HUES48 (cell line): ENCODE measurements around the gene POLD4.

Source experiments
- H3K27ac ChIP-seq: one replicate; pipeline ENCODE4 v1.7.0; 2013; ENCODE audit warnings: low read depth, low read length, inconsistent platforms
- H3K27me3 ChIP-seq: 2 replicates; pipeline ENCODE4 v1.6.1; 2013; ENCODE audit warnings: mild to moderate bottlenecking, low read length; ENCODE audit not compliant: control insufficient read depth, insufficient read depth
- H3K36me3 ChIP-seq: 2 replicates; pipeline ENCODE4 v1.6.1; 2013; ENCODE audit warnings: low read length; ENCODE audit not compliant: control insufficient read depth, insufficient read depth
- H3K4me1 ChIP-seq: 2 replicates; pipeline ENCODE4 v1.6.1; 2013; ENCODE audit warnings: mild to moderate bottlenecking, low read length; ENCODE audit not compliant: control insufficient read depth, insufficient read depth
- H3K4me3 ChIP-seq: 2 replicates; pipeline ENCODE4 v1.5.1; 2013; ENCODE audit warnings: mild to moderate bottlenecking, low read depth, low read length
- H3K9ac ChIP-seq: 2 replicates; pipeline ENCODE4 v1.6.1; 2013; ENCODE audit warnings: mild to moderate bottlenecking, low read depth, low read length, moderate library complexity
- H3K9me3 ChIP-seq: 2 replicates; pipeline ENCODE4 v1.6.1; 2013; ENCODE audit warnings: low read length; ENCODE audit not compliant: control insufficient read depth, insufficient read depth

Gene POLD4

DNA sequence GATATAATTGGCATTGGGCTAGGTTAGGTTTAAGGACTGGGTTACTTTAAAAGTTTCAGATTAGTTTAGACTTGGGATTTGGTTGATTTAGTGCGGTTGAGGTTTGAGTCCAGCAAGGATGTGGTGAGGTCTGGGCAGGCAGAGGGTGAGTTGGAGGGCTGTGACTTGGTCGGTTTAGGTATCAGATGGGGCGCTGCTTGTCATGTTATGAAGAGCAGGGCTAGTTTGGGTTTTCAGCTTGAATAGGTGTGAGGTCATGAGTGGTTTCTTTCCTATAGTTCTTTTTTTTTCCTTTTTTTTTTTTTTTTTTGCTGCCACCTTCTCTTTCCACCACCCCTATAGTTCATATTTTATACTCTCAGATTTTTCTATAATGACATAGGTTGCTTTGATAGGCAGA is 15.3 kb upstream of the POLD4 start:
- H3K4me3 ChIP-seq, result no peak overlapping the region
- H3K27ac ChIP-seq, result no peak overlapping the region
- no peak overlapping the region for H3K9ac ChIP-seq
- no peaks in the 10 kb centered on the region for H3K36me3 ChIP-seq
- no peaks in the 10 kb centered on the region for H3K9me3 ChIP-seq
- H3K27me3 ChIP-seq, result peaks cover 34% of the 10 kb centered on the region
- H3K4me1 ChIP-seq, result peaks cover 25% of the 10 kb centered on the region

DNA sequence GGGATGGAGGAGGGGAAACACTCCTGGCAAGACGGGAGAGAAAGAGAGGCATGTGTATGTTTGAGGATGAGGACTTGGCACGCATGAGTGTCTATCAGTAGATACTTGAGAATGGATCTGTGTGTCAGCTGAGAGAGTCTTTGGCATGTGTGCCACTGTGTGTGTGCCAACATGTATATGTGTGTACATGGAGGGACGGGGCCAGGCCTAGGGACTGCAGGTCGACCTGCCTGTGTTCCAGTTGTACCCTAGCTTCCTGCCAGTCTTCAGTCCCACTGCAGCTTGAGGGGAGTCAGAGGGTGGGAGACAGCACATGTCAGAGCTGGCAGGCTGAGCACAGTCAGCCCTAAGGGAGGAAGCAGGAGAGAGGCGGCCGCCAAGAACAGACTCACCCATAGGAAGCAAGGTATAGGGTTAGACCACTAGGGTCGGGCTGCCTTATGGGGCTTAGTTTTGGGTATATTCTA is 14.4 kb upstream of the POLD4 start:
- no peak overlapping the region for H3K9ac ChIP-seq

DNA sequence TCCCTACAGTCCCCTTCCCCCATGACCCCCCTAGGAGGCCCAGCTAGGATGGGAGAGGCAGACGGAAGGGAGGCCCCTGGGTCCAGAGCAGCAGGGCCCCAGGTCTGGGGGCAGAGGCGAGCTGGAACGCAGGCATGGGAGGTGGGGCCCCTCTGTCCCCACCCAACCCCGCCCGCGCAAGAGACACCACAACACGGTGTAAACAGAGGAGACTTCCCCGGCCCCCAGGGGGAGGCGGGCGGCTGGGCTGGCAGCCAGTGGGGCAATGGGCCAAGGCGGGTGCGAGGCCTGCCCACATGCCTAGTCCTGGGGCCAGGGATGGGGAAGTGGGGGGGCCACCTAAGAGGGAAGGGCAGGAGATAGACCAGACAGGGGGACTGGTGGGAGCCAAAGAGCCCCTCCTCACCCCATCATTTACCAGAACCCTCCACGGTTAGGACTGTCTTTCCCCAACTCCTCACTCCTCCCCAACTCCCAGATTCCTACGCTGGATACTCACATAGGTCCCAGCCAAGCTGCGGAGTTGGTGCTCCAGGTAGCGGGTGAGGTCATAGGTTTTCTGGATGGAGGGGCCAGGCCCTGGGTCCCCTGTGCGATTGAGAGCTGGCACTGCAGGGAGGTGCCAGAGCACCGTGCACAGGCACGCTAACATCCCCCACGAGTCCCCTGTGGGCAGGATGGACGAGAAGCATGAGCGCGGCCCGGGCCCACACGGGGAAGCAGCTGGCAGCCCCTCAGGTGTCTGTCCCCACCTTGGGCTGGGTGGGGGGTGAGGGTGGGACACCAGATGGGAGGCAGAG is 13.8 kb upstream of the POLD4 start:
- Histone ChIP-seq H3K27ac (no peak overlapping the region), H3K4me1 (peaks cover 24% of the 10 kb centered on the region), H3K9ac (no peak overlapping the region), H3K9me3 (no peaks in the 10 kb centered on the region), H3K4me3 (no peak overlapping the region), H3K27me3 (peaks cover 32% of the 10 kb centered on the region), H3K36me3 (no peaks in the 10 kb centered on the region)

More for the DNA sequence above, 14.4 kb upstream of the POLD4 start:
- H3K36me3 ChIP-seq, result no peaks in the 10 kb centered on the region
- no peak overlapping the region for H3K4me3 ChIP-seq
- H3K4me1 ChIP-seq, result peaks cover 25% of the 10 kb centered on the region
- H3K27ac ChIP-seq, result no peak overlapping the region
- H3K9me3 ChIP-seq, result no peaks in the 10 kb centered on the region
- H3K27me3 ChIP-seq, result peaks cover 34% of the 10 kb centered on the region

GRCh38 chr11:67366546-67366945 is 13.2 kb upstream of the POLD4 start:
- Histone ChIP-seq H3K4me1 (peaks cover 18% of the 10 kb centered on the region), H3K9ac (no peak overlapping the region), H3K4me3 (no peak overlapping the region), H3K9me3 (no peaks in the 10 kb centered on the region), H3K27ac (no peak overlapping the region), H3K27me3 (peaks cover 26% of the 10 kb centered on the region), H3K36me3 (no peaks in the 10 kb centered on the region)

DNA sequence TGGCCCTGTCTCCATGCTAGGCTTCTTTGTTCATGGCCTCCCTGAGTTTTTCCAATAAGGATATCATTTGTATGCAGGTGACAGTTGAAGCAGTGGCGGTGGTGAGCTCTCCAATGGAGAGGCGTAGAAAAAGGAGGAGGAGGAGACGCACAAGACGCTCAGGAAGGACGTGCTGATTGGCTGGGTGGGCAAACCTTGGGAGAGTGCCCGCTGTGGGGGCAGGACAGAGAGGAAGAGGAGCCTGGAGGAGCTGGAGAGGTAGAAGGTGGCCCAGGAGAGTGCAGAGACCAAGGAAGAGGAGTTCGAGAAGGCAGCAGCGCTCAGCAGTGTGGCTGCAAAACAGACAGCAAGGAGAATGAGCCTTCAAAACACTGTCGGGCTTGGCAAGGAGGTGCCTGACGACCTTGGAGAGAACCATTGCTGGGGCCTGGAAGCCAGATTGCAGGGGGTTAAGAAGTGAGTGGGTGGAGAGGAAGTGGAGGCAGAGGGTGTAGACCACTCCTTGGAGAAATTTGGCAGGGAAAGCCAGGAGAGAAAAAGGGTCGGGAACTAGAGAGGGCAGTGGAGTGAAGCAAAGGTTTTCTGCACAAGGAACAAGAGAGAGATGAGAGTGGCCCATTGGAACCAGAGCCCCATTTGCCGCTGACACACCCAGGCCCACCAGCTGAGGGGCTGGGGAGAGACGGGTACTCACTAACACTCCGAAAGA is 12.5 kb upstream of the POLD4 start:
- no peak overlapping the region for H3K27ac ChIP-seq
- no peak overlapping the region for H3K9ac ChIP-seq
- H3K9me3 ChIP-seq, result no peaks in the 10 kb centered on the region
- H3K4me1 ChIP-seq, result peaks cover 12% of the 10 kb centered on the region
- H3K27me3 ChIP-seq, result peaks cover 20% of the 10 kb centered on the region
- no peak overlapping the region for H3K4me3 ChIP-seq
- no peaks in the 10 kb centered on the region for H3K36me3 ChIP-seq

- Histone ChIP-seq H3K9me3 (no peaks in the 10 kb centered on the region), H3K36me3 (no peaks in the 10 kb centered on the region), H3K4me1 (peaks cover 6% of the 10 kb centered on the region), H3K9ac (no peak overlapping the region), H3K27me3 (peaks cover 18% of the 10 kb centered on the region), H3K4me3 (no peak overlapping the region), H3K27ac (no peak overlapping the region)
Observed at GRCh38 chr11:67364783-67365722, 11.7 kb upstream of the POLD4 start.

DNA sequence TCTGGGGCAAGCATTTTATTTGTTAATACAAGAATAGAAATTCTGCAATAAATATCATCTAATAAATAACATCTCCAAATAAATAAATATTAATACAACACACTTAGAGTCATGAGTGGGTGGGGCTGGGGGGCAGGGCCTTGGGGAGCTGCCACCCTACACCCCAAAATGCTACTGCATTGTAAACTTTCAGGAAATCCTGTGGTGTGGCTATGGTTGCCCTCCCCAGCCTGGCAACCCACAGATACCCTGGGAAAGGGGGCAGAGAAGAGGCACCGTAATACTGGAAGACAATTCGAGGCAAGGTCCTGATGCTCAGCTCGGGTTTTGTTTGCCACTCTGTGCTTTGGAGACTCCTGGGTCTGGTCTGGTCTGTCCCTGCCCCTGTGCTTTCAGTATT is 10.8 kb upstream of the POLD4 start:
- Histone ChIP-seq H3K9ac (no peak overlapping the region), H3K9me3 (no peaks in the 10 kb centered on the region), H3K27me3 (peaks cover 9% of the 10 kb centered on the region; the same call in 1 of the 2 replicates), H3K4me3 (no peak overlapping the region), H3K36me3 (no peaks in the 10 kb centered on the region), H3K4me1 (0 out of 2 replicates have a peak, but pooled peaks cover 2% of the 10 kb centered on the region), H3K27ac (no peak overlapping the region)

- H3K27me3 ChIP-seq, result no peaks in the 10 kb centered on the region; the same call in 1 of the 2 replicates
- H3K9me3 ChIP-seq, result no peaks in the 10 kb centered on the region
- peaks cover 13% of the 10 kb centered on the region; the same call in 1 of the 2 replicates for H3K4me1 ChIP-seq
- H3K36me3 ChIP-seq, result no peaks in the 10 kb centered on the region
- H3K27ac ChIP-seq, result no peak overlapping the region
- H3K9ac ChIP-seq, result no peak overlapping the region
- no peak overlapping the region for H3K4me3 ChIP-seq
Observed at GRCh38 chr11:67357831-67358670, 4.7 kb upstream of the POLD4 start.

DNA sequence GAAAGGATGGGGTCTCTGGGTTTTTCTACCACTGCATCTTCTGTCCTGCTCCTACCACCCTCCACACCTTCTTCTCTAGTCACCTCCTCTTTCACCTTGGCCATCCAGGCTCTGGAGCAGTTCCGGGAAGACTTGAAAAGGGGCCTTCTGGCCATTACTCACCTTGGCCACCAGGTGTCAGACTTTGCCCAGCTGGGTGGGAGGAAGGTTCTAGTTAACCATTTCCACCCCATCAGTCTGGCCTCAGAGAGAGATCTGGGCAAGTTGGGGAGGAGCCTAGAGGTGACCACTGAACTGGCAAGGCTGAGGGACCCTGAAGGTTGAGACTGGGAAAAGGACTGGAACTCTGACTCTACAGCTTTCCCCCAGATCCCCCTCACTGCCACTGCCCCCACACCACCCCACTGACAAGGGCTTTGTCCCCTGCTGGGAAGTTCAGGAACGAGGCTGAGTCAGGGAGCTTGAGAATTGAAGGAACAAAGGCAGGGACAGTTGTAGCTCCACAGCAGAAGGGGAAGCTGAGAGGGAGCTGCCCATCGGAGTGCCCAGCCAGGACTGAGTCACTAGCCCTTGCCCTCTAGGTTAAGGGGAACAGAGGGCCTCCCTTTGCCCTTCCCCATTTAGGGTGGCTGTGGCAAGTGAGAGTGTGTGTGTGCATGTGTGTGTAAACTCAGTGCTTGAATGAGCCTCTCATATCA is 3.7 kb upstream of the POLD4 start:
- no peaks in the 10 kb centered on the region for H3K9me3 ChIP-seq
- no peaks in the 10 kb centered on the region; the same call in 1 of the 2 replicates for H3K27me3 ChIP-seq
- H3K4me1 ChIP-seq, result peaks cover 17% of the 10 kb centered on the region
- H3K9ac ChIP-seq, result no peak overlapping the region
- H3K36me3 ChIP-seq, result no peaks in the 10 kb centered on the region
- H3K27ac ChIP-seq, result no peak overlapping the region
- no peak overlapping the region for H3K4me3 ChIP-seq
